OCI-LY3 (cell line): ENCODE data around the gene CEMIP.

ENCODE experiments used
- EZH2phosphoT487 ChIP-seq: fragments of 200-600 bp; shearing (Covaris generic); IDR thresholded peaks from 2 replicates; pipeline ENCODE4 v1.6.1; 2018; ENCODE audit warnings: antibody characterized with exemption, mixed run types, low read depth
- TF ChIP-seq, protein P1 (sequence below): fragments of 200-600, 300-600 bp; sonication (generic); IDR thresholded peaks from 2 replicates; pipeline ENCODE4 v1.5.1; 2014; ENCODE audit warnings: antibody characterized with exemption, low read length, low read depth

DNA sequence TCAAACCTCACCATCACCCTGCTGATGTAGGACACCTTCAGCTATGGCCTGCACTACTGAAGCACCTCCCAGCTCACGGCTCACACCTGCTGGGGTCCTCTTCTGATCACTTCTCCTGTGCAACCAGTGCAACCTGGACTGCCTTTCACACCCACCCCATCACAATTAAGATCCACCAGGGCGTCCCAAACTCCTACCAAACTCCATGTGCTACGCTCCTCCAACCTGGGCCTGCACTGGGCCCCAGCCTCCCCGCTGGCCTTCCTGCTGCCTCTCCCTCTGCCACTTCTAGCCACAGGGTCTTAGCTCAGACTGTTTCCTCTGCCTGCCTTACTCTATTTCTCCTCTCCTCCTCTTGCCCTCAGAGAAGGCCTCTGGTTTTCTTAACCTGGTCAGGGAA, 197.7 kb downstream of the CEMIP start:
- TF ChIP-seq, protein P1, sequence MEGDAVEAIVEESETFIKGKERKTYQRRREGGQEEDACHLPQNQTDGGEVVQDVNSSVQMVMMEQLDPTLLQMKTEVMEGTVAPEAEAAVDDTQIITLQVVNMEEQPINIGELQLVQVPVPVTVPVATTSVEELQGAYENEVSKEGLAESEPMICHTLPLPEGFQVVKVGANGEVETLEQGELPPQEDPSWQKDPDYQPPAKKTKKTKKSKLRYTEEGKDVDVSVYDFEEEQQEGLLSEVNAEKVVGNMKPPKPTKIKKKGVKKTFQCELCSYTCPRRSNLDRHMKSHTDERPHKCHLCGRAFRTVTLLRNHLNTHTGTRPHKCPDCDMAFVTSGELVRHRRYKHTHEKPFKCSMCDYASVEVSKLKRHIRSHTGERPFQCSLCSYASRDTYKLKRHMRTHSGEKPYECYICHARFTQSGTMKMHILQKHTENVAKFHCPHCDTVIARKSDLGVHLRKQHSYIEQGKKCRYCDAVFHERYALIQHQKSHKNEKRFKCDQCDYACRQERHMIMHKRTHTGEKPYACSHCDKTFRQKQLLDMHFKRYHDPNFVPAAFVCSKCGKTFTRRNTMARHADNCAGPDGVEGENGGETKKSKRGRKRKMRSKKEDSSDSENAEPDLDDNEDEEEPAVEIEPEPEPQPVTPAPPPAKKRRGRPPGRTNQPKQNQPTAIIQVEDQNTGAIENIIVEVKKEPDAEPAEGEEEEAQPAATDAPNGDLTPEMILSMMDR = no peak
- TF ChIP-seq EZH2phosphoT487 = no peak
